HUDEP-2 (cell line): ENCODE data around the gene IL10RA.
A peak's percentile ranks its signal among the peaks of the same experiment; 100 is the strongest.
"Not testable (repeated sequence)": the region's sequence is repeated elsewhere in the genome, so short reads cannot be mapped to it uniquely, and the experiment has no call there.

Experiments used
- DNase-seq, 76 experiments: peaks; one replicate each; lab custom pipeline; 2025; ENCODE audit not compliant: unreplicated experiment in 76 of 76; lab: John Stamatoyannopoulos, UW

IL10RA gene

DNA sequence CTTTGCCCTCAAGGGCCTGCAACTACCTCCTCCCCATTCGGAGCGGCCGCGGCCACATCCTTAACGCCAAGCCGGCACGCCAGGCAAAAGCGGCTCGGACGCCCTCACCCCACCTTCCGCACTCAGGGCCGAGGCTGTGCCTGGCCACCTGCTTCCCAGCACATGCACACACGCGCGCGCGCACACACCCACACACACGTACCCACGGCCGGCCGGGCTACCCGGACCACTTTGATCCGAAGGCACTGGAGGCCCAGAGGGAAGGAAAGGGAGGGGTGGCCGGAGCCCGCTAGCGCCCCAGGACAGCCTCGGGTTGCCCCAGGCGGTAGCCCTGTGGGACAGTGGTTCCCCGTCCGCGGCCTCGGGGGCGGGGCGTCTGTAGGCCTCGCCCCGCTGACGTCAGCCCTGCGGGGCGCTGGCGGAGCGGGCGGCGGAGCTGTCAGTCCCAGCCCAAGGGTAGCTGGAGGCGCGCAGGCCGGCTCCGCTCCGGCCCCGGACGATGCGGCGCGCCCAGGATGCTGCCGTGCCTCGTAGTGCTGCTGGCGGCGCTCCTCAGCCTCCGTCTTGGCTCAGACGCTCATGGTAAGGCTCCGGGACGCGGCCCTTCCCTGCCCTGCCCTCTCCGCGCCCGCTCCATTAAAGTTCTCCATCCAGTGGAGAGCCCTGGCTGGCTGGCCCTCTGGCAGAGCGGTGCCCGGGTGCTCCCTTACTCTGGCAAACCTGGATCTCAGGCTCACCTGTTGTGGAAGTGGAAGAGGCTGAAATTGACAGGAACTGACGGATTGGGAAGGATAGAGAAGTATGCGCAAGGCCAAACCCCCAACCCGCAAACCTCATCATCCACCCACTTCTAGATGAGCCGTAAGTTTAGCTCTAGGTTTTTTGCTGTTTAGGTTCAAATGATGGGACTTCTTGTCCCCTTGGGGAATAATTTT is at the start of gene IL10RA:
Gene IL10RA, plus strand, starts transcription at position 442 of the 935 bp plus-strand sequence. Its CDS starts 74 bp downstream, at position 516.
- DNase-seq, result peak in 8 of 76 experiments; percentile 3 to 41 (median 11)

DNA sequence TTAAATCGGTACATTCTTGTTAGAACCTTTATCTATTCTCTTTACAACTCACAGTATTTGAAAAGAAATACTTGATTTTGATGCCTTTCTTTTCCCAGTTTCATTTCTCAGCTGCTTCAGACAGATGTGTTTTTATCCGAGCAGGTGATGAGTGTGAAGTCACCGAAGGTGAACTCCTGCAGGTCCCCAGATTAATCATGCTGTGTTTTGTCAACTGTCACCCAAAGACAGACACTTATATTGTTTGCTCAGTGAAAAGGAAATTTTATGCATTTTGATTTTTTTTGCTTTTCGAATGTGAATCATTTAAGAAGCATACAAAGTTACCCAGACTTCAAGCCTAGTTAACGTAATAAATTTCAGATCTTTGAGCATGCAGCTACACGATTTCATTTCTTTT is 49.2 kb upstream of the IL10RA start:
- DNase-seq, result no peak

DNA sequence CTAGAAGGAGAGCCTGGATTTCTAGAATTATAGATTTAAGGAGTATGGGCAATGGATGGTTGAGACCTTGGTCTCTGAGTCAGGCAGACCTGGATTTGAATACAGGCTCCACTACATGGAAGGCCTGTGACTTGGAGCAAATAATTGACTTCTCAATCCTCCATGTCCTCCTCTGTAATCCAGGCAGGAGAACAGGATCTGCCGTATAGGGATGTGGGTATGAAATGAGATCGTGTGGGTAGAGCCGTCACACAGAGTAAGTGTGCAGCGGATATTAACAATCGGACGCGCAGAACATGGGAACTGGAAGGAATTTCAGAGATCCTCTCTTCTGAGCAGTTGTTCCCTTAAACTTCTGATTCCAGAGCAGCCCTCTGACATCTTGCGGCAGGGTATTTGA is 45.5 kb upstream of the IL10RA start:
- DNase-seq, result no peak

DNA sequence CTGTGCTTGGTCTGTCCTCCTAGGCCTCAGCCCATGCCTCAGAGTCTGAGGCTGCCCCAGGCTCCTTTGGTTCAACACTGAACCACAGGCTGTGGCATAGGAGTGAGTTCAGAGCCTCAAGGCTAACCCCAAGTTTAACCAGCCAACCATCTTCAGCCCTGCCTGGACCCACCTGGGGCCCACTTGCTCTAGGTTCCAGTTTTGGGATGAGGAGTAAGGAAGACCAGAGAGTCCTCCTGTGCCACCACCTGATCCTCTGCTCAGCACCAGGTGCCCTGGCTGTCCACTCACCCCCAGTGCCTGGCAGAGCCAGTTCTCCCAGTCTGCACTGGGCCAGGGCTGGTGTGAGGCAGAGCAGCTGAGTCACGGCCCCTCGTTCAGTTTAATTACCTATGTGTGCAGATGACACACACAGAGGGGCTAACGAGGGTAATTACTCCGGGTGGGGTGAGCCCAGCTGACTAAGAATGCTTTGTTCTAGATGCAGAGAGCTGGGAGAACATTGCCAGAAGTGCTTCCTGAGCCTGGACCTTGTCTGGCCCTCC is 45.0 kb upstream of the IL10RA start:
- DNase-seq, result no peak

DNA sequence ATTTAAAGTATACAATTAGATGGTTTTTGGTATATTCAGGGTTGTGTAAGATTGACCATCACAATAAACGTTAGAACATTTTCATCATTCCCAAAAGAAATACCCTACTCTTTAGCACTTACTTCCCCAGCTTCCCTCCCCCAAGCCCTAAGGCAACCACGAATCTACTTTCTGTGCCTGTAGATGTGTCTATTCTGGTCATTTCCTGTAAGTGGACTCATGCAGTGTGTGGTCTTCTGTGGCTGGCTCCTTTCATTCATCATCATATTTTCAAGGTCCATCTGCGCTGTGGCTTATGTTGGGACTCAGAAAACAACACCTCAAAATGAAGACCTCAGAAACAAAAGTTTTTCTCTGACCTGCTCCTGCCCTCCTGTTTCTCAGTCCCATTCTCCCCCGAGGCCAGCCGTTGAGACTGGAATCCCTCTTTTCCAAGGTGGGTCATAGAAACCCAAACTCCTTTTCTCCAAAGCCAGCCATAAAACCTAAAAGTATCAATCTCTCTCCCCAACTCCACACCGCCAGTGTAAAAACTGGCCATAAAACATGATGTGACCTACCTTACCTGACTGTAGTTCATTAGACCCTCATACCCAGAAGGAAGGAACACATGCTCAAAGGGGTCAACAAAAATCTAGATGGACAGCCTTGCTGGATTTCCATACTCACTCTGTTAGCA is 44.1 kb upstream of the IL10RA start:
- no peak for DNase-seq

DNA sequence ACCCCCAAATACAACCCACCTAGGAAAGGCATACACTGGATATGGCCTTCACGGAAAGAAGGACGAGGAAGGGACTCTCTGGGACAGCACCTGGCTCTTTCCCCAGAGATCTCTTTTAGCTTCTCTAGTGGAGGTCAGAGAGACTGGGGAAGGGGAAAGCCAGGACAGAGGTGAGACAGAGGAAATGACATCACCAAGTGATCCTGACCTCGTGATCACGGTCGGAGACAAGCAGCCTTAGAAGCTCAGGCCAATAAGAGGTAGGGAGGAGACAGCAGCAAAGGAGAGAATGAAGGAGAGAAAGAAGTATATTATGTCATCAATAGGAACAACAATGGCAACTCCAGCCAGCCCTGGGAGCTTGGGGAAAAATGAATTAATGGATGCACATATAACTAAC is 41.6 kb upstream of the IL10RA start:
- no peak for DNase-seq

DNA sequence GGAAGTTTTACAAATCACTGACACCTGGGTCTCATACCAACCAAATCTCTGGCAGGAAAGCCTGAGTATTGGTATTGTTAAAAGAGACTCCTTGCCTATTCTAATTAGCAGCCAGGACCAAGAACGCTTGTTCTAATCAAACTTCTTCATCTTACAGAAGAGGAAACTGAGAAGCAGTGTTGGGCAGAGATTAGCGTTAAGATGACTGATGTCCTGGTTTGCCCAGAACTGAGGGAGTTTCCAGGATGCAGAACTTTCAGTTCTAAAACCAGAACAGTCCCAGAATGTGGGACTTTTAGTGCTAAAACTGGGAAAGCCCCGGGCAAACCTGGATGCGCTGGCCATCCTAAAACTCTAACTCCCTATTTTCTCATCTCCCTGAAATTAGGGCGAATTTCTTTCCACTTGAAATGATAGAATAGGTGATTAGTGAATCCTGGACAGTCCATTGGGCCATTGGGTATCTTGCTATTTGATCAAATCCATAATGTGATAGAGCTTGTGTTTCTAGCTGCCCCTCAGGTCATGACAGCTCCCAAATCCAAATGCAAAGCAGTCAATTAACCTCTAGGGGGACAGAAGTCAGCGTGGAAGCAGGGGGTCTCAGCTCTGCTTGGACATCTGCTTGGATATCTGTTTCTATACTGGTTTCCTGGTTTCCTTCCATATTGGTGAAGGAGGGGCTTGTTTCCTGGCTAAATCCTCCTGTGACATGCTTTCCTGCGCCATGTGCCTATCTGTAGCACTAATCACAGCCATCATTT is 41.0 kb upstream of the IL10RA start:
- no peak for DNase-seq

DNA sequence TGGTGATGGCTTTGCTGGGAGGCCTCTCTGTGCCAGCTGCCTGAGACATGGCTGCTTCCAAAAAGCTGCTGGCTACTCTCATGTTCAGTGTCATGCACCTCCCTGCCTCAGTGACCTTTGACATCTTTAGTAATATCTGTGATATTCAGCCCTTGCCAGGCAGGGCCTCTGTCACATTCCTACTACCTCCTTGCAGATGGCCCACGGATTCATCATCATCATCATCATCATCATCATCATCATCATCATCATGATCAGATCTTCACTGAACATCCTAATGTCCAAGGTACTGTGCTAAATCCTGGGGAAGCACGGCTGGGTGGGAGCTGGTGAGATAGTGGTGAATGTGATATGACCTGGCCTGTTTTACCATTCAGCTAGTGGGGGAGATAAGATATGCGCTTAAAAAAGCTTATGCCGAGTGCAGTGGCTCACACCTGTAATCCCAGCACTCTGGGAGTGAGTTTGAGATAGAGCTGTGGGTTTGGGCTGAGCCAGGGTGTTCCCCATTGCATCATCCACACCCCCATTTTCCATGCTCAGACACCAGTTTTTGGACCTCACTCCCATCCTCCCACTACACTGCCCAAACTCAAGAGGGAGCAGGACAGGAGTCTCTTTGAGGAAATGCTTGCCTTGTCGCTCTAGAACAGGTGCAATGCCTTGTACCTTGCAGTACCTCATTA is 39.9 kb upstream of the IL10RA start:
- DNase-seq, result no peak

DNA sequence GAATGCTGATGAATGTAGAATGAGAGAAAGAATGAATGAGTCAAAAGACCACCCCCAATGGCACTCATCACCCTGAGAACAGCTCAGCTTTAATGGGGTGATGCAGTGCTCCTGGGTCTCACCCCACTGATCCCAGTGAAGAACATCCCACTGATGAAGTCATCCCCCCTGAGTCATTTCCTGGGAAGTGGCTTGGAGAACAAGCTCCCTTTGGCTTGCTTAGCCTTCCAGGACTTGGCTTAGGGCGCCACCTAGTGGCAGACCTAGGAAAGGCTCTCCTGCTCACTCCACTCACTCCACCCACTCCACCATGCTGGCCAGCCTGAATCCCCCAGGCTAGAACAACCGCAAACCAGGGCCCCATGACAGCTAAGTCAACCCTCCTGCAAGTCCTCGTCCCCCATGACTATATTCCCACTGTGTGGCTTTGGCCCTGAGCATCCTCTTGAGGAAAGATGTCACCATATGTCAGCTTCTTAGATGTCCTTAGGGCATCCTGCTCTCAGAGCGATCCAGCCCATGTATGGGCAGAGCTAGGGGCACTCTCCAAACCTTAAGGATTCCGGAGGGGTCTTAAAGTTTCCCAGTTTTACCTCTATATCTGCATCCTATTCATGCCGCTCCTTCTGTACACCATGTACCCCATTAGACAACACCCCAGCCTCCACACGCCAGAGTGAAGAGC is 39.2 kb upstream of the IL10RA start:
- DNase-seq, result peak in 65 of 76 experiments; percentile 2 to 75 (median 47)

DNA sequence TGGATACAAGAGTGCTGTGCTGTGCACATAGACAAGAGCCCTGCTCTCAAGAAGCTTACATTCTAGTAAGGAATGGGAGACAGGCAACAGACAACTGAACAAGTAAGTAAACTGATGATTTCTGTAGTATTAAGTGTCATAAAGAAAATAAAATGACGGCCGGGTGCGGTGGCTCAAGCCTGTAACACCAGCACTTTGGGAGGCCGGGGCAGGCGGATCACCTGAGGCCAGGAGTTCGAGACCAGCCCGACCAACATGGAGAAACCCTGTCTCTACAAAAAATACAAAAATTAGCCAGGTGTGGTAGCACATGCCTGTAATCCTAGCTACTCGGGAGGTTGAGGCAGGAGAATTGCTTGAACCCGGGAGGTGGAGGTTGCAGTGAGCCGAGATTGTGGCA is 38.4 kb upstream of the IL10RA start:
- not testable (repeated sequence) for DNase-seq

DNA sequence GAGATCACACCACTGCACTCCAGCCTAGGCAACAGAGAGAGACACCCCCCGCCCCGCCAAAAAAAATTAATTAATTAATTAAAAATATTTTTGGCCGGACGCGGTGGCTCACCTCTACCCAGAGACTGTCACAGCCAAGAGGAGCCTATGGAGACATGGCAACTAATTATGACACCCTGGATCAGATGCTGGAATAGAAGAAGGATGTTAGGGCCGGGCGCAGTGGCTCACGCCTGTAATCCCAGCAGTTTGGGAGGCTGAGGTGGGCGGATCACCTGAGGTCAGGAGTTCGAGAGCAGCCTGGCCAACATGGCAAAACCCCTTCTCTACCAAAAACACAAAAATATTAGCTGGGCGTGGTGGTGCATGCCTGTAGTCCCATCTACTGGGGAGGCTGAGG is 37.7 kb upstream of the IL10RA start:
- DNase-seq, result not testable (repeated sequence)

DNA sequence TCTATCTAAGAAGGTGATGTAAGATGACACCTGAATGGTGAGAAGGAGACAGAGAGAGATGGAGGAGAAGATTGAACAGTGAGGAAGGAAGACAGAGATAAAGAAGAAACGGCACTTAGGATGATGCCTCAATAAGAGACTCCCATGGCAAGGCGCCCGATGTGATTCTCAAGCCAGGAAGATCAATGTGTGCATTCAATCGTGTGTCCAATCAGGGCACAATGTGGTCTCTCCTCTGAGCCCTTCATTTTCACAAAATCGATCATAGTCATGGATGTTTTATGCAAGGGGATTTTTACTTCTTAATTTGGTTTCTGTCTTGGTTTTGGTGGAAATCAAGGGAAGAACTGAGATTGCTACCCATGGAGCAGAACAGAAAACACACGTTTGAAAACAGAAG is 37.1 kb upstream of the IL10RA start:
- DNase-seq, result no peak

DNA sequence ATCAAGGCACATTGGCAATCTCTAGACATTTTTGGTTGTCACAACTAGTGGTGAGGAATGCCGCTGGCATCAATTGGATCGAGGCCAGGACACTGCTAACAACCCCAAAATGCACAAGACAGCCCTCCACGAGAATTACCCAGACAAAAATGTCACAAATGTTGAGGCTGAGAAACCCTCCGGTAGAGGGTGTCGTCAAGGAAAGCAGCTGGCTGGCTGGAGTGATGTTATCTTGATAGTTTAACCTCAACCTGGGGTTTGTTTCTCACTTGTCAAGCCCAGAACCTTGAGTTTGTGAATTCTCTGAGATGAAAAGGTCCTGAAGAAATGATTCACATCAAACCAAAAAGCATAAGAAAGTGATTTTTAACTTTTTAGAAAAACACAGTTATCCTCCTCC is 35.9 kb upstream of the IL10RA start:
- DNase-seq, result peak in 1 of 76 experiments; percentile 8

DNA sequence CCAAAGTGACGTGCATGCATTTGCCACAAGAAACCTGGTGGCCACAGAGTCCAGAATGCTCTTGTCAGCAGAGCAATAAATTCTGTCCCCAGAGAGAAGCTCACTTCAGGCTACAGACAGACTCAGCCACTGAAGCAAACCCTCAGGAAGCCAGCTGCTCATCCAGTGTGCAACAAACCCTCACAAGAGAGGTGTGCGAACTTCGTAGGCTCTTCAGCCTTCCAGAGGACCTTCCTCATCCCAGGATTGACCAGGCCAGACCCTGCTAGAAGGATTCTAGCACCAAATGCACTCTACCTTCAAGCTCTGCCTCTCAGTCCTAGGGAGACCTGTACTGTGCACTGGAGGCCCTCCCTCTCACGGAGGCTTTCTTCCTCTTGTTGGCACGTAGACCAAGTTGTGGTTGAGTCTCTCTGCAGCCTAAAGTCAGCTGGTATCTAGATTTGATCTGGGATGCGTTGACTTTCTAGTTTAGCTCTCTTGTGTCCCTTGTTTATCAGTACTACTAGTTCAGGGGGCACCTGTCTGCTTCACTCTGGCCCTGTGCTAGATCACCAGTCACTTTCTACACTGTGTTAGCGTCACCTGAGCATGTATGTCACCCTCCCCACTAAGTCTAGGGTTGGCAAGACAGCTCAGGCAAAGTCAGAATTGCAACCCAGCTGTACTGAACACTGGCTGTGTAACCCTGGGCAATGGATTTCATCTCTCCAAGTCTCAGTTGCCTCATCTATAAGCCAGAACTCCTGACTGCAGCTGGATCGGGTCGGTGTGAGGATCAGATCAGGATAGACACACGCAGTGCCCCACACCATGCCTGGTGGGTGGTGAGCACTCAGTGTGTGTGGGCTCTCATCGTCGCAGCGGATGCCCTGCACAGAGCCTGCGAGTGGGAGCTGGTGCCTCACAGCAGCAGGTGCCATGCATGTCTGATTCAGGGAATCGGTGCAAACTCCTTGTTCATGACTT is 34.9 kb upstream of the IL10RA start:
- no peak for DNase-seq

DNA sequence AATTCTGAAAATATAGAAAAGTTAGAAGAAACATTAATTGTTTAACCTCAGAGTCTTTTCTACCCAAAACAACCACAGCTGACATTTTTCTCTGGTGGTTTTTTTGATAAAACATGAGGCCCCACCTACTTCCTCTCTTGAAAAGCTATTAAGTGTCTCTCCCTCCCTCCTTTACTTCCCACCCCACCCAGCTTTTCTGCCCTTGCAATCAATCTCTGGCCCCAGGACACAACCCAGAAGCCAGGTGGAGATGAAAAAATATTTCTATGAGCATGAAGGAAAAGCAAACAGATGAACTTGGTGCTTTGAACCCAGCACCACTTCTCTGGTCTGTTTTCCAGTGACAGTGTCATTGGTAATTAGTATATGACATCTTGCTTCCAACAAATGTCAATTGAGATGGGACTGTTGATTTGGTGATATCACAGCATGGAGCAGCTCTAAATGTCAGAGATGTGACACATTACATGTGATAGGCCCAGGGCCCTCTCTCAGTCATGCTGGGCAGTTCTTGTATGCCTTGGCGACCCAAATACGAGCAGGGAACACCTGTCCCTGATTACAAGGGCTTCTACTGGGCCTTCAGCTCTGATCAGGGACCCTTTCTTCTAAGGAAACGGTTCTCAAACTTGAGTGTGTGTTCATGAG is 33.0 kb upstream of the IL10RA start:
- no peak for DNase-seq

DNA sequence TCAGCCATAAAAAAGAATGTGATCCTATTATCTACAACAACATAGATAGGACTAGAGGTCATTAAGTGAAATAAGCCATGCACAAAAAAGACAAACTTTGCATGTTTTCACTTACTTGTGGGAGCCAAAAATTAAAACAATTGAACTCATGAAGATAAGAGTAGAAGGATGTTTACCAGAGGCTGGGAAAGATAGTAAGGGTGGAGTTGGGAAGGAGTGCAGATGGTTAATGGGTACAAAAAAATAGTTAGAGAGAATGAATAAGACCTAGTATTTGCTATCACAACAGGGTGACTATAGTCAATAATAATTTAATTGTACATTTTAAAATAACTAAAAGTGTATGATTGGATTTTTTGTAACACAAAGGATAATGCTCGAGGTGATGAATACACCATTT is 27.2 kb upstream of the IL10RA start:
- no peak for DNase-seq

DNA sequence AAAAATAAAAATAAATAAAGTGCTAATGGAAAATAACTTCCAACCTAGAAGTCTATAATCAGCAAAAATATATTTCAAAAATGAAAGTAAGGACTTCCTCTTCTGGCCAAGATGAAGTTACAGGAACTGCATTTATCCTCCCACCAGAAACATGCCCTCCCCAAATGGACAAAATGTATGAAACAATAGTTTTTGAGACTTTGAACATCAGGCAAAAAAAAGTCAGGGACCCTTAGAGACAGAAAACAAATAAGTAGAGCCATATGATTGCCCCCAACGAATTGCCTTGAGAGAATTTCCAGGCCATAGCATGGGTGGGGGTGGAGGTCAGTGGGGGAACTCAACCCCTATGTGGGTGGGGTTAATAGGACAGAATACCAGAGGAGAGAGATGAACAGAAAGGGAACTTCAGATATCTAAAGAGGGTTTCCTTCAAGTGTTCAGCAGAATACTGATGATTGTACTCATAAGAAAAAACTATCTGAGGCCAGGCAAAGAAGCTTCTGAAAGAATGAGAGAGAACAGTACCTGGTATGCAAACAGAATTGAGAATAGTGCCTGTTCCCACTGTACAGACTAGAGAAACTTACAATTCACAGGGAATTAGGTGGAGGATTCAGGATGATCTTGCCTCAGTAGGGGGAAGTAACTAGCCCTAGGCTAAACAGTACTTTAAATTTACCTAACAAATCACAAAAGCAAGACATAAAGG is 26.6 kb upstream of the IL10RA start:
- no peak for DNase-seq
